Frontal cortex (tissue), 4 donors: Measurements from ENCODE around the gene EXOC3L4. TPM values are rescaled to one million over a fixed set of nuclear protein-coding genes. Genes with fewer than 3 reads are reported as not detected.

Source experiments
- DNase-seq, 2 donors: peaks; one replicate each; pipeline ENCODE4 v3.0.0; 2012; ENCODE audit warnings: low spot score in 2 of 2
- FAIRE-seq: peaks from 2 replicates; lab custom pipeline; 2012; peaks lifted over from hg19 to GRCh38; lab: Jason Lieb, UNC
- total RNA-seq: library from RNA; depleted of rRNA; stranded (reverse); fragments of >200 nt; gene quantifications from one replicate; pipeline ENCODE4 v1.2.3, GENCODE V29; 2014
- donor health status: control.
- donor health status: control.
- donor health status: control.

Gene EXOC3L4
- total RNA-seq, 1 donor from 2014 or later: 0.82 TPM

DNA sequence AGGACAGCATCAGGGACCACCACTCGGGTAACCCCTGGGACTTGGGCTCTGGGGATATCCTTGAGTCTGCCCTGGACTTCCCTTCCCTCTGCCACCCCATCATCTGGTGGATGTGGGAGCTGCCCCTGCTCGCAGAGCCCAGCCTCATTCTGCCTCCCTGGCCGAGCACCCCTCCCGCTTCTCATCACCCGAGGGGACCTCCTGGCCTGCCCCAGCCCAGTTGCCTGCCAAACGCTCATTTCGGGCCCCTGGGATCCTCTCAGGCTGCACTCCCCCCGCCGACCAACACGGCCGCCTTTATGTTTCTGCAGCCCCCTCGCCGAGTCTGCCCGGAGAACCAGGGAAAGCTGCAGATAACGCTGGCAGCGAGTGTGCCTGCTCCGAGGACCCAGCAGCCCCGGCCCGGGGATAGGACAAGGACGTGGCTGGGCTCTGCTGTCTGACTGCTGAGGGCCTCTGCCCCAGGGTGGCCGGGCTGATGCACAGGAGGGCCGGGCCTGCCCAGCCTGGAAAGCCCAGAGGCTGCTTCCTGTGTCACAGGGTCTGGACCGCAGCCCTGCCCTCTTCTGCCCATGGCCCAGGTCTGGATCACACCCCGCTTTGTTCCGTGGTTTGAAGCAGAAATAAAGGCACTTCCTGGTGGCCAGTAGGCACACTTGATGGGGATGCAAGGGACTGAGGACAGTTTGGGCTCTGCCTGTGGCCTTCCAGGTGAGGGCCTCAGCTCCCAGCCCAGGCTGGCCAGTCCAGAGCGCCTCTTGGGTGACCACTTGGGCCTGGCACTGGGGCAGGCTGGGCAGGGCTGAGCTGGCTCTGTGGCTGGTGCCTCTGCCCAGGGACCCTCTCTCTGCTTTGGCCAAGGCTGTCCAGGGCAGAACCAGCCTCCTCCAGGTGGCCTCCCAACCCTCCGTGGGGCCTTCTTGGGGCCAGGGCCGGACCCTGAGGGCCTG is 4.9 kb upstream of the EXOC3L4 start:
- DNase-seq (no peak), FAIRE-seq (no peak)

DNA sequence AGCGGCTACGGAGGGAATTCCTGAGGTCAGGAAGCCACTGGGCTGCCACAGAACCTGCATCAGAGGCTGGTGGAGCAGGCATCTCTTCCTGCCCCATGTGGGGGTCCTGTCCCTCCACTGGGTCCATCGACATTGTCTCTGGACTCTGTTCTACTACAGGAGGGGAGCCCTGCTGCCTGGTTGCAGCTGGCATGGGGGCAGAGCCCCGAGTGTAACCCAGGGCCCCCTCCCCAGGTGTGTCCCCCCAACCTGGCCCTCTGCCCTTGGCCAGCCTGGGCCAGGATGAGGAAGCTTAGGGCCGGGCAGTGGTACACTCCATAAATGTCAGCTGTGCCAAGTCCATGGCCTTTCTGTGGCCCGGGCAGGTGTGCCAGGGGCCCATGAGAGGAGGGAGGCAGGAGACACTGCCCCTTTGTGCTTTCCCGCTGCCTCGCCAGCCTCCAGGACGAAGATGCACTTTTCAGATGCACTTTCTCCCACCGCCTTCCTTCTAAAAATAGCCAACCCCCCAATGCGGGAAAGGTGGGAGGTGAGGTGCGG is 4.0 kb upstream of the EXOC3L4 start:
- FAIRE-seq (no peak), DNase-seq (no peak)

DNA sequence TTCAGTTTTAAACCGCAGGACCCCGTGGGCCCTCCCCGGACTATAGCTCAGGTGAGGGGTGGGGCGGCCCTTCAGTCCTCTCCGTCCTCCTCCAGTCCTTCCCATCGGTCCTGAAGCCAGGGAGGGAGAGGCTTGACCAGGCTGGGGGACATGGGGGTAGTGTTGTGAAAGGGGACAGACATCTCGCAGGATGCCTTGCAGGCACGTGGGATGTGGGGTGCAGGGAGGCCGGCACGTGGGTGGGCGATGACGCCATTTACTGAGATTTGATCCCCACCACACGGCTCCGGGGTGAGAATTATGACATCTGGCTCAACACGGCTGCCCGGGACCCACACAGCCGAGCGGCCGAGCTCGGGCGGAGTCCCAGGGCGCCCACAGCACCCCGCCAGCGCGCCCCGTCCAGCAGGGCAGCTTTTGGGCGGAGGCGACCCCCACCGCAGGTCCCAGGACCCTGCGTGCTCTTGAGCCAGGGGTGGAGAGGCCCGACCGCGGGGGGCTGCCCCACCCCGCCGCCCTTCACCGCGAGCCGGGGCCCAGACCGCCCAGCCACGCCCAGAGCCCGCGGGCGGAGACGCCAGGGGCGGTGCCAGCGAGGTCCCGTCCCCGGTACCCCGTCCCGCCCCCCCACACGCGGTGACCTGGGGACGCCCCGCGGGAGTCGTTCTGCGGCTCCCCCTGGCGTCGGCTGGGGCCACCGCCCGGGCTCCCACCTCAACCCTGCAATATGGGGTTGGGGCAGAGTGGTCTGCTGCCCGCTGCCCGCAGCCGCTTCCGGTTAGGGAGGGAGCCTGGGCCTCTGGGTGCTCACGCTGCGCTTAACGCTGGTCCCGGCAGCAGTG is 3.3 kb upstream of the EXOC3L4 start:
- DNase-seq (peak; percentile 70 to 79), FAIRE-seq (no peak)

DNA sequence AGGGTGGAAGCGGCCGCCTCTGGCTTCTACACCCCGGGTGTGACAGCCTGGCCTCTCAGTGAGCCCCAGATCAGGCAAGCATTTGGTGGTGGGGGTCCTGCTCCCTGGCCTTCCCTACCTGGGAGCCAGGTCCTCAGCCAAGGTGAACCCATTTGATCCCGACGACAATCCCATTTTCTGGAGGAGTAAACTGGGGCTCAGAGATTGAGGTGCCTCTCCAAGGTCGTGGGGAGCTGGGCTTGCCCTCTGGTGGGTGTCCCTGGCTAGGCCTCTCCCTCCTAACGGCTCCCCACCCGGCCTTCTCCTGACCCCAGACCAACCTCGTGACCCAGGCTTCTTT is 2.7 kb upstream of the EXOC3L4 start:
- FAIRE-seq (no peak), DNase-seq (no peak)

DNA sequence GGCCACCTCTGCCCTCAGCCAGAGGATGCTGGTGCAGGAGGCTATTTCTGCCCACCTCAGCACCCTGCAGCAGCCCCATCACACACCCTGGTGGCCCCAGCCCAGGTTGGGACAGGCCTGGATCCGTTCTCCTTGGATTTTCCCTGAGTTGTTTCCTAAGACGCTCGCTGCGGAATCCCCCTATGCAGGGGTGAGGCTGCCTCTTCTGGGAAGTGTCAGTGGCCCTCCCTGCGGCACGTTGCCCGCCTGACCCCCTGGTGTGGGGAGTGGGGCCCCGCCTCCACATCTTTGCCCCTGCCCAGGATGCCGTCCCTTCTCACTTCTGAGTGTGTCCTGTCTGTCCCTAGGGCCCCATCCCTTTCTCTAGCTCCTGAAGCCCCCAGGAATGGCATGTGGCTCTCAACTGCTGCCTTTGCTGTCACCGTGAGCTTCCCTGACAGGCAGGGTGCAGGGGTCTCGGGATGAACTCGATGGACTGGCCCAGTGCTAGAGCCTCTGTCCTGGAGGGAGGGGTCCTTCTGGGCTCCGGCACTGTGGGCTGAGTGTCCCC is 594 bp upstream of the EXOC3L4 start:
- FAIRE-seq (no peak), DNase-seq (no peak)

DNA sequence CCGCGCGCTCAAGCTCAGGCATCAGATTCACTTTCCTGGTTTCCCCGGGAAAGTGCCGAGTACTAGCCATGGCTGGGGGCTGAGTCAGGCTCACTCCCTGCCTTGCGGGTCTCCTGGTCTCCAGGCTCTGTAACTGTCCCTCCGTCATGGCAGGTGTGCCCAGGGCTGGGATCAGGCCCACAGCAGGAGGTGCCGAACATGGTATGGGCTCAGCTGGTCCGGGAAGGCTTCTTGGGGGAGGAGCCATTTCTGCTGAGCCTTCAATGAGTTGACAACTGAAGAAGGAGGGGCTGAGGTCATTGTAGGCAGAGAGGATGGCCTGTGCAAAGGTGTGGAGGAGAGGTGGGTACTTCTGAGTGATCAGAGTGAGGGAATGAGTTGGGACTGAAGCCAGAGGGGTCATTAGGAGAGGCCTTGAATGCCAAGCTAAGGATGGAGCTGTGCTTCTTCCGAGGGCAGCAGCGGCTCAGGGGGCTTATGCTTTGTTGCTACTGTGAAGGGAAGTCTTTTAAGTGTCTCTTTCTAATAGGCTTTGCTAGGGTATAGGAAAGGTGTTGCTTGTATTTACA is 769 bp downstream of the EXOC3L4 start:
- FAIRE-seq (no peak), DNase-seq (no peak)

DNA sequence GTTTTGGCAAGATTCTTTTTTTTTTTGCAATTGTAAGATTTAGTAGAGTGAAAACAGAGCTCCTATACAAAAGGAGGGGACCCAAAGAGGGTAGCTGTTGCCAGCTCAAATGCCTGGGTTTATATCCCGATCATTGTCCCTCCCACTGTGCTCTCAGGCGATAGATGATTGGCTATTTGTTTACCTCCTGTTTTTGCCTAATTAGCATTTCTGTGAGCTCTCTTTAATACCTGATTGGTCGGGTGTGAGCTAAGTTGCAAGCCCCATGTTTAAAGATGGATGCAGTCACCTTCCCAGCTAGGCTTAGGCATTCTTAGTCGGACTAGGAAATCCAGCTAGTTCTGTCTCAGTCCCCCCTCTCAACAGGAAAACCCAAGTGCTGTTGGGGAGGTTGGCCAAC is 1.9 kb downstream of the EXOC3L4 start:
- no peak for DNase-seq
- FAIRE-seq: no peak

DNA sequence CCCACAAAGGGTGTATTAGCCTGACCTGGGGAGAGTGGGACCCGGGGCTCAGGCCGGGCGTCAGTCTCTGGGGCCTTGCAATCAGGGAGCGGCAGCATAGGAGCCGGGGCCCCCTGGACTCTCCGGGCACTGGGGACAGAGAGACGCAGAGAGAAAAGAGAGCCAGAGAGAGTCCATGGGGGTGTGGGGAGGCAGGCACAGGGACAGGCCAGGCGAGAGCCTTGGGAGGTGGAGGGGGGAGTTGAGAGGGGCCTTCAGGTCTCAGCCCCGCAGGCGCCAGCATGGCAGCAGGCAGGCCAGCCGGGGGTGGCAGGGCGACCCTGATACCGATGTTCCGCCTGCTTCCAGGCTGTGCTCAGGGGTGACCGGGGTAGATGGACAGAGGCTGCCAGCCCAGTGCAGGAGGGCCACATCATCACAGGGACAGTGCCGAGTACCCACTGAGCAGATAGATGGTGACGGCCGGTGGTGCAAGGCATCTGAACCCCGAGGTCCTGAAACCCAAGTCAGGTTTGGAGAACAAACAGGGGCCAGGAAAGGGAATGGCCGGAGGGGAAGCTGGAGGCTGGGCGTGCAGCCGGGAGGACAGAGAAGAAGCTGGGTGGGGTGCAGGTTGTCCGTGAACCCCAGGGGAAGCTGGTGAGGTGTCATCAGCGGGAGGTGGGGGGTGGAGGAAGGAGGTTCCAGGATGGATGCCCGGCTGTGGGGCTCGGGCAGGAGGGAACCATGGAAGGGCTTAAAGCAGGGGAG is 2.9 kb downstream of the EXOC3L4 start:
- no peak for FAIRE-seq
- DNase-seq: no peak

DNA sequence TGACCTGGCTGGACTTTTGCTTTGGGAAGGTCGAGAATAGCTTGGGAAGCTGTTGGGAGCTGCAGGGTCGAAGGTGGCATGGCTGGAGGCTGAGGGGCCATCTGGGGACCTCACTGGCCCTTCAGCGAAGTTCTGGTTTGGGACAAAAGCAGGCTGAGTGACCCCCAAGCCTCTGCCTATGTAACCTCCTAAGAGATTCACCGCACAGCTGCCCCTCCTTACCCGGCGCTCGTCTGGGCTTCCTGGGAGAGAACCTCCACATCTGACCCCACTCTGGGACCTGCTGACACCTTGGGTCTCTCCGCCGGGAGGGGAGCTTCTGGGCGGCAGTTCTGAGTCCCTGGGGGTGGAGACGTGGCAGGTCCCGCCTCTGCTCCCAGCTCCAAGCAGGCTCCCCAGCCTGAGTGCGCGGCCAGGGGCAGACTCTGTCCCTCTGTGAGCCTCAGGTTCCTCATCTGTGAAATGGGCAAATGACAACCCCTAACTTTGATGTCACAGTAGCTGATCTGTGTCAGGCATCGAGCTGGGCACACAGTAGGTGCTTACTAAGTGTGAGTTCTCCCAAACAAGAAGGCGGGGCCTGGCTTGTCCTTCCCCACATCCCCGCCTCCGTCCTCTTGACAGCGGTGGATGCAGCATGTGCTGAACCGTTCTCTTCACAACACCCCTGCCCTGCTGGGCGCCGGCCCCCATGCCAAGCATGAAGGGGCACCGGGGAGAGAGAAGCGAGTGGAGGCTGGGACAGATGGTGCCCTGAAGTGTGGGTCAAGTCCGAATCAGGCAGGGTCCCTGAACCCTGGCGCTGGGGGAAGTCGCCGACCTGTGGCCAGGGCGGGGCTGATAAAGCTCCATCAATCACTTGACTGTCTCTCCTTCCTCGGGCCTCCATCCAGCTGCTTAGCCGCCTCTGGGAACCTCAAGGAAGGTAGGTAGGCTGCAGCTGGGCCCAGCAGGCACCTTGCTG is 3.8 kb downstream of the EXOC3L4 start:
- FAIRE-seq (no peak), DNase-seq (no peak)

DNA sequence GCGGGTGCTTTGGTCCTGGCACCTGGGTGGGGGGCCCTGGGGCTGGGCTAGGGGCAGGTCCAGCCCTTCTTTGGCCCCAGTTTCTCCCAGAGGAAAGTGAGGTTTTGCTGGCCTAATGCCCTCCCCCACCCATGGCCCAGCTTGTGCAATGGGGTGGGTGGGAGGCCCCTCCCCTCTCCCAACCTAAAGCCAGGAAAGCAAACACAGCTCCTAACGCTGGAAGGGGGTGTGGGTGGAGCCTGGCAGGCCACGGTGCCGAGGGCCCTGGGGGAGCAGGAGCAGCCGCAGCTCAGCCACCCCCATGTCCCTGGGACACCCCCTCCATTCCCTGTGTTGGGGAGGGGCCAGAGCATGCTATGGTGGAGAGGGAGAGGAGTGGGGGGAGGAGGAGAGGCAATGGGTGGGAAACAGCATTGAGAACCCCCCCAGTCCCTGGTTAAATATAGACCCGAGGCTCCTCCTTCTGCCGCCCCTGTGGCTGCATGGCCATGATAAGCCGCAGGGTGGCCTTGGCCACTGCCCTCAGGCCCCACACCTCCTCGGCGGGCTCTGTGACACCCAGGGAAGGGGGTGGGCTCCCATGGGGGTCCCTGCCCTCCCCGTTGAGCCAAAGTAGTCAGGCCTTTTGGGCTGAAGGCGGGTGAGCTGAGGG is 4.7 kb downstream of the EXOC3L4 start:
- no peak for FAIRE-seq

DNA sequence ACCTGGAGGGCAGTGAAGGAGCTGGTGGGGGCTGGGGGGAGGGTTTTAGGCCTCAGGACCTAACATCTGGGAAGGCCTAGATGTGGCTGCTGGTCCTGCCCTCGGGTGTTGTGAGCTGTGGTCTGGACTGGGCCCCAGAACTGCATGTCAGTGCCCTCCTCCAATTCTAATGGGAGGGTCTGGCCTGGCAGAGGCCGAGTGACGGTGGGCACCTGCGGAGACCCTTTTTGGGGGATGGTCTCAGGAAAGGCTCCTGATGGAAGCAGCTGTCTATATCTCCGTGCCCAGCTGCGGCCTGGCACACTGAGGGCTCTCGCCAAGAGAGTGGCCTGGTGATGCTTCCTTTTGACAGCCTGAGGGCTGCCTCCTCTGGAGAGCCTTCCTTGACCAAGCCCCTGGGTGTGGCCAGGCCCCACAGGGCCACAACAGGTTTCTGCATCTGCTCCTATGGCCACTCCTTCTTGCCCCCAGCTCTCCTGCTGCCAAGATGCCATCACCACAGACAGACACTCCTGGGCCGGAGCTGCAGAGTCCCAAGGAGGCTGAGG is 5.3 kb downstream of the EXOC3L4 start:
- DNase-seq (no peak), FAIRE-seq (no peak)

More for the DNA sequence above, 4.7 kb downstream of the EXOC3L4 start:
- no peak for DNase-seq

DNA sequence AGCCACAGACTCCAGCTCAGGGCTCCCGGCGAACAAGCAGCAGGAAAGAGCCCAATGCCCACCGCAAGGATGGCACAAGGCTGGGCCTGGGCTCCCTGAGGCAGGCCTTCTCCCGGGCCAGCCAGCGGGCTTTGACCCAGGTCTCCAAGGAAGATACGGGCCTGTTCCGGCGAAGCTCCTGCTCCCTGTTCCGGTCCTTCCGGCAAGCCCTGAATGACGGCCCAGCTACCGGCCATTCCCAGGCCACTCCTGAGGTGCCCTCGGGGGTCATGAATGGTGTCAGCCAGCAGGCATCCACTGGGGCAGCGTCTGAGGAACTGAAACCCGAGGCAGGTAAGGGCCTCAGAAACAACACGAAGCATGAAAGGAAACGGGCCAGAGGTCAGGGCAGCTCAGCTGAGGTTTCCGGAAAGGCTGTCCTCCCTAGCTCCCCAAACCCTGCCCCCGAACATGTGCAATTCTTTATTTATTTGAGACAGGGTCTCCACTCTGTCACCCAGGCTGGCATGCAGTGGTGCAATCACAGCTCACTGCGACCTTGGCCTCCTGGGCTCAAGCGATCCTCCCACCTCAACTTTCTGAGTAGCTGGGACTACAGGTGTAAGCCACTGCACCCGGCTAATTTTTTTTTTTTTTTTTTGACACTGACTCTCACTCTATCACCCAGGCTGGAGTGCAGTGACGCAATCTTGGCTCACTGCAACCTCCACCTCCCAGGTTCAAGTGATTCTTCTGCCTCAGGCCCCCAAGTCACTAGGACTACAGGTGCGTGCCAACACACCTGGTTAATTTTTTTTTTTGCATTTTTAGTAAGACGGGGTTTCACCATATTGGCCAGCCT is 6.0 kb downstream of the EXOC3L4 start:
- no peak for FAIRE-seq

DNA sequence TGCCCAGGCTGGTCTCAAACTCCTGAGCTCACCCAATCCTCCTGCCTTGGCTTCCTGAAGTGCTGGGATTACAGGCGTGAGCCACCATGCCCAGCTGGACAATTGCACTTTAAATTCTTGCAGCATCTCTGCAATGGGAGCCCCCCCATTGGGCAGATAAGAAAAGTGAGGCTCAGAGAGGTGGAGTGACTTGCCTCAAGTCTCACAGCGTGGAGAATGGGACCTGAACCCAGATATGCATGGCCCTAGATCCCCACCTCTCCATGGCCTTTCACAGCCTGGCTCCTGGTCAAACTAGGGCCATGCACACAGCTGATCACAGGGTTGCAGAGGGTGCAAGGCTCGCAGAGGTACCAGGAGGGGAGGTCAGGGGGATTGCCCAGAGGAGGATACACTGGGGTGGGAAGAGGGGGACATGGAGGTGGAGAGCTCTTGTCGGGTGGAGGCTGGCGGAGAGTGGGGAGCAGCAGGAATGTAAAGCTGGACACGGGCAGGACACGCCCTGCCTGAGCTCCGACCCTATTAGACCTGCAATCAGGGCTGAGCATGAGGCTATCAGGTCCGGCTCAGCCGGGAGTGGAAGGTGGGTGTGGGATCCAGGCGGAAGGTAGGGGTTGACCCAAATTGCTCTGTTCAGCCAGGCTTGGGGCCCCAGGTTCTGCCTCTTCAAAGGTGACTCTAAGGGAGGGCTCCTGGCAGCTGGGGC is 6.9 kb downstream of the EXOC3L4 start:
- no peak for FAIRE-seq
- no peak for DNase-seq

More for the DNA sequence above, 6.0 kb downstream of the EXOC3L4 start:
- DNase-seq: no peak

DNA sequence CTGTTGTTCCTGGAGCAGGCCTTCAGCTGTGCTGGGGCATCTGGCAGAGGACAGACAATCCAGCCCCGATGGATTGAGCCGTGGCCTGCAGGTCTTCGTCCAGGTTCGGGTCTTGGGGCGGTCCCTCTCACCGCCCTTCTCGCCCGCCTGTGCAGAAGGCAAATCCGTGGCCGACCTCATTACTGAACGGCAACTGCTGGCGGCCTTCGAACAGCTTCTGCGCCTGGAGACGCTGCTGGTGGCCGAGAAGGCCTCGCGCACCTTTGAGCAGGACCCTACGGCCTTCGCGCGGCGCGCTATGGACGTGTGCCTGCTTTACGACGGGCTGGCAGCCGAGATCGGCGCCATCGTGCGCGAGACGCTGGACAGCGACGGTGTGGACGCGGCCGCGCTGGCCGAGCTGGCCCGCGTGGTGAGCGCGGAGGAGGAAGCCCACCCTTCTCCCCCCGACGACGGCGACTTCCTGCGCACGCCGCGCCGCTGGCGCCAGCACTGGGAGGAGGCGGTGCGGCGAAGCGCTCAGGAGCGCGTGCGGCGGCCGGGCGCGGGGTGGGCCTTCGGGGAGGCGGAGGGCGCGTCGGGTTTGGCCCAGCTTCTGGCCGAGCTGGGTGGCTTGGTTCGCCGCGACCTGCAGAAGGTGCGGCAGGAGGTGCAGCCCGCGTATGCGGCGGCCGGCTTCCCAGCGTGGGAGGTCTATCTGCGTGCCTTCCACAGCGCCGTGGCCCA is 7.6 kb downstream of the EXOC3L4 start:
- no peak for FAIRE-seq
- no peak for DNase-seq

DNA sequence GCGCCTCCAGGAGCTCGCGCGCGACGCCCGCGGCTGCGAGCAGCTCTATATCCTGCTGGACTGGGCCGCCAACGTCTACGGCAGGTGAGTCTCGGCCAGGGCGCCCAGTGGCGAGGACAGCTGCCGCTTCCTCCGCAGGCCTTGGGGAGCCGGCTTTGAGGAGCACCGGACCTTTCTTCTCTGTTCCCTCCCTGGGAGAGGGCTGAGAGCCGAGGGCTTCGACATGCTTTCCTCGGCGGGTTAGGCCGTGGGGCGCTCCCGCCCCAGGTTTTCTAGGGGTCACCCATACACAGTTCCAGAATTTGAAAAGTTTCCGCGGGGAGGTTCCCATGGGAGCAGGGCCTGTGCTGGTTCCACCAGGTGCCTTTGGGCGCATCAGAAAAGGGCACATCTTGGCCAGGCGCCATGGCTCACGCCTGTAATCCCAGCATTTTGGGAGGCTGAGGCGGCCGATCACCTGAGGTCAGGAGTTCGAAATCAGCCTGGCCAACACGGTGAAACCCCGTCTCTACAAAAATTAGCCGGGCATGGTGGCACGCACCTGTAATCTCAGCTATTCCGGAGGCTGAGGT is 8.2 kb downstream of the EXOC3L4 start:
- DNase-seq (no peak), FAIRE-seq (no peak)
